Left colon (tissue), 2 donors: ENCODE results near the gene ARID3A. TPM values are rescaled to one million over a fixed set of nuclear protein-coding genes. Genes with fewer than 3 reads are reported as not detected.
"Not testable (repeated sequence)": the region's sequence is repeated elsewhere in the genome, so short reads cannot be mapped to it uniquely, and the experiment has no call there.

Source experiments
- ATAC-seq: fragments of 200-7000 bp; cut with Tn5 transposase; one replicate; pipeline ENCODE4 v1.9.1; 2020; ENCODE audit warnings: mild to moderate bottlenecking, moderate library complexity
- DNase-seq, 2 donors: peaks; one replicate each; pipeline ENCODE4 v3.0.0-alpha.2; 2020
- intact Hi-C, 2 donors: fragments of 100-400 bp; cut with DNase I in 1 of 2; cut with micrococcal nuclease in 1 of 2; formaldehyde crosslinking; loops; one replicate each; pipeline versions ENCODE4 v1.11.2 to v1.14.0; 2022; cut with DNase I, micrococcal nuclease
- total RNA-seq, 2 donors: library from RNA; stranded (reverse); fragmentation: NEBNext Ultra II Directional; extraction: Animal tissue kit (Norgen Biotek cat#: 25700); gene quantifications; one replicate each; pipeline ENCODE4 v1.2.1, GENCODE V29; 2021
- donor health status: DM: no; HTN: no; CAD: no.
- donor health status: DM: yes; HTN: yes; CAD: no.

Gene ARID3A
- total RNA-seq, 2 donors from 2014 or later, result 10.7 to 11.6 TPM

DNA sequence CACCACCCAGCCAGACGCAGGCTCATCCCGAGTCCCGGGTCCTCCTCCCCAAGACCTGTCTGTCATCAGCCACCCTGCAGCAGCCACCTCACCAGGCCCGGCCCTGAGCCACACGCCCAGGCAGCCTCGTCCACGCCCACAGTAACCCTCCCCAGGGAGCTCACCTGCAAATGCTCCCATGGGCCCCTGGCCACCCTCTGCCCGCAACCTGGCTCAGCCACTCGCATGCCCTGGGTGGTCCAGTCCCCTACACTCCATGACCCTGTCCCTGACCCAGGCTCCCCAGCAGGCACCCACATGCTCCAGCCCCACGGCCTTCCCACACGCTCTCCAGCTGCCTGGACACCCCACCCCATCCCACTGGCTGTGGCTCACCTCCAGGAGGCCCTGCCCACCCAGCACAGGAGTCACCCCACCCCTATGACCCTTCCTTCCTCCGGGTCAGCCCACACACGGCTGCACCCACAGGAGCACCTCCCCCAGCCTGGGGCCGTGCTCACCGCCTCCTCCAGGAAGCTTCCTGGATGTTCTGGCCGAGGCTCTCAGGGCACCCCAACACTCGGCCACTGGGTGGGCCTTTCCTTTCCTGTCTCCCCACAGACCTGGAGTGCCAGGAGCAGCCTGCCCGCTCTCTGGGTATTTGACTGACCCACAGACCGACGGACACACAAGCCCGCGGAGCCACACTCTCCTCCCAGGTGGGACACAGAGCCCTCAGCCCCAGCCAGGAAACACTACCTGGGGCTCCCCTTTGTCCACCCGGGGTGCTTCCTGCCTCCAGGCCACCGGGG, 91.5 kb downstream of the ARID3A start:
- peak; percentile 73 to 82 for DNase-seq
- peak; percentile 58 for ATAC-seq
- intact Hi-C loops, result no loop called here

DNA sequence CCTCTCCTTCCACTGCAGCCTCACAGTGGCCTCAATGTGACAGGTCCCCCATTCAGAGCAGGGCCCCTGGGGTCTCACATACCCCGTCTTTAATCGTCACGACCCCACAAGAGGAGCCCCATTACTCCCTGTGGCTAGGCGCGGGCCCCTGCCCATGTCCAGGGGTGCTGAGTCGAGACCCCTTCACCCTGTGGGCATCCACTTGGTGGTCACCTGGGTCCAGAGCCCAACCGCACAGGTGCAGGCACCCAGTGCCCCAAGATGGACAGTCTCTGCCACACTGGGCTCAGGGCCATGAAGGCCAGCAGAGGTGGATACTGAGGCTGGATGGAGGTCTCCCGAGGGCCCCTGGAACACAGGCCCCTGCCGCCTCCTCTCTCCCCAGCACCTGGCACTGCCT, 92.1 kb downstream of the ARID3A start:
- intact Hi-C loops, result no loop called here
- DNase-seq, result no peak
- no peak for ATAC-seq

DNA sequence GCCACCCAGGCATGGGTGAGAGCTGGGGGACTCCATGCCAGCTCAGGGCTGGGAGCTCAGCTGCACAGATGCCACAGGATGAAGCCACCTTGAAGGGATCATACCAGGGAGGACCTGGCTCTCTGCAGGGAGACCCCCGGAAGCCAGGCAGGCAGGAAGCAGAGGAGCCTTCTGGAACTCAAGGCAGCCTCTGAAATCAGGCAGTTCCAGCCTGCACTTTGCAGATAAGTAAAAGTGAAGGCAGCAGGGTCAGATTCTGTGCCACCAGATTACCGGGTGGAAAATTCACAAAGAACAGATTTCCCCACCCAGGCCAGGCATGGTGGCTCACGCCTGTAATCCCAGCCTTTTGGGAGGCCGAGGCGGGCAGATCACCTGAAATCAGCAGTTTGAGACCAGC, 92.6 kb downstream of the ARID3A start:
- intact Hi-C loops, result no loop called here
- ATAC-seq, result no peak
- DNase-seq, result no peak

DNA sequence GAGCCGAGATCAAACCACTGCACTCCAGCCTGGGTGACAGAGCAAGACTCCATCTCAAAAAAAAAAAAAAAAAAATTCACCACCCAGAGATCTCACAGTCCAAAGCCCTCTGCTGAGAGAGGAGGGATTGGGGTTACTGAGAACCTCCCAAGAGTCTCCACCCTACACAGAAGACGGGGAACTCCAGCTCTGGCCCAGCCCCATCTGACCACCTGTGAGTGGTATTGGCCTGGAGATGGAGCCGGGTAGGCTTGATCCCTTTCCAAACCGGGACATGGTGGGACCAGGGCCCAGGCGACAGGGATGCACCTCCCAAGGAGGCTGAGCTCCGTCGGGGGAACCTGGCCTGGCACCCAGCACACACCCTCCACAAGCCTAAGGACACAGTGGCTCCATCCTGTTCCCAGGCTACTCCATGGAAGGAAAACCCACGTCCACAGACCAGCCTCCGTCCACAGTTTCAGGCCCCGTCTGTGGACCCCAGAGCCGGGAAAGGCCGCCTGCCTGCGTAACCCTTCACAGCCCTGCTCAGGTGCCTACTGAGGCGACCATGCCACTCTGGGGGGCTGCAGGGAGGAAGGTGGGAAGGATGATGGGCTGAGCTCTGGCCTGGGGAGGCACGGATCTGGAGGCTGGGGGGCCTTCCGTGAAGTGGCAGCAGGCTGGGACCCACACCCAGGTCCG, 93.2 kb downstream of the ARID3A start:
- ATAC-seq (no peak), DNase-seq (no peak)
- intact Hi-C loops, result no loop called here

DNA sequence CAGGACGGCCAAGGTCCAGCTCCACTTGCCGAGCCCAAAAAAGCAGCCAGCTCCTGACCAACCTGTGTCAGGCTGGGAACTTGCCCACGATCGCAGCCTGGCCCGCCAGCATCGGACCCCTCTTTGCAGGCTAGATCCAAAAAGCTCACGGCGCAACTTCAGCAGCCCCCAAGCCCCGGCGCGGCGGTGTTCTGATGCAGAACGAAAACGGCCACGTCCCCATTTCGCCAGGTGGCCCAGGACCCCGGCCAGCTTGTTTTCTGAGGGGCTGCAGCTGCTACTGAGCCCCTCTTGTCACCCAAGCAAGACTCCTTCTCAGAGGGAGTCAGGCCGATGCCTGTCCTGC, 93.8 kb downstream of the ARID3A start:
- ATAC-seq, result no peak
- peak in 1 of 2 donors; percentile 31 for DNase-seq

DNA sequence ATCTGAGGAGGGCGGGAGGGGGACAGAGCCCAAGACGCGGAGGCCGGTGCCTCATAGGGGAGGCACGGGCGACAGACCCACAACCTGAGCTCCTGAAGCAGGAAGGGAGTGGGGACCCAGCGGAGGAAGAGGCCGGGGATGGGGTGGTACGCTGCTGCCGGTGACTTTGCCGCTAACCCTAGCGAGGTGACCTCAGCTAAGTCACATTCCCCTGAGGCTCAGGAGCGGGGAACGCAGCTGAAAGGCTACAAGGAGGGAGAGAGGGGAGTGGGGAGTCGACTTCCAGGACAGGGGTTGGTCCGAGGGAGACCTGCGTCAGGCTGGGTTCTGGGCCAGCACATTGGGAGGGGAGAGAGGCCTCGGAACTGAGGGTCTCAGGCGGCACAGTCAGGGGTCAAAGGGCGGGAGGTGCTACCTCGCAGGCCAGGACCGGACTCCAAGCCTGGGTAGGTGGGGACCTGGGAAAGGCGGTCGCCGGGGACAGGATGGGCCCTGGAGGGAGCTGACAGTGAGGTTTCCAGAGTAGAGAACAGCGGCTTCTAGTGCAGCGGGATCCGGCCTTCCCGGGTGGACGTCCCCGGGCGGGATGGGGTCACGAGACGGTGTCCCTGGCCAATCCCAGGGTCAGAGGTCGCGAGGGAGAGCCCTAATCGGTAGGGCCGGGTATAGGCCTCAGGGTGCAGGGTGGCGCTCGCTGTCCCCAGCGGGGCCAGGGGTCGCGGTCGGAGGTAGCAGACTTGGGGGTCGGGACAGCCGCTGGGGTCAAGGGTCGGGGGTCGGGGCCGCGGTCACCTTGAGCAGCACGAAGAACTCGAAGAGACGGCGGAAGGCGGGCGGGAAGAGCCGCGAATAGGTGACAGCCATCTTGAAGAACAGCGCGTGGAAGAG, 94.4 kb downstream of the ARID3A start:
- ATAC-seq (peak; percentile 1), DNase-seq (peak; percentile 57)
- intact Hi-C loops, result no loop called here

More for the DNA sequence above, 93.8 kb downstream of the ARID3A start:
- intact Hi-C loops, result no loop called here

DNA sequence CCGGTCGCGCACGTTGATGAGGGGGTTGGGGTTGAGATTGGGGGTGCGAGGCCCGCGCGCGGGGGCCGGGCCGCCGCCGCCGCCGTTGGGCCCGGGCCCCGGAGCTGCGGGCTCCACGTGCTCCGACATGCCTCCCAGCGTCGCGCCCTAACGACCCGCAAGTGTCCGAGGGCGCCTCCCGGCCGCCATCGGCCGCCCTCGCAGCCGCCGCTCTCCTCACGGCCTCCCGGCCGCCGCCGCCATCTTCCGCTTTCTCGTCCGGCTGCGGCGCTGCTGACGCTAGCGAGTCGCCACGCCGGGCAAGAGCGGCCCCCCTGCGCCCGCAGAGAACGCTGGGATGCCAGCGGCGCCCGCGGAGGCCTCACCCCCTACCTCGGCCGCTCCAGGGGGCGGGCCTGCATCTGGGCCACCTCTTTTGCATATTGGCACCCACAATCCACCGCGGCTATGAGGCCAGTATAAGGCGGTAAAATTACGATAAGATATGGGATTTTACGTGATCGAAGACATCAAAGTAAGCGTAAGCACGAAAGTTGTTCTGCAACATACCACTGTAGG, 95.1 kb downstream of the ARID3A start, which contains the start of gene TMEM259:
TSS of gene TMEM259 (minus strand) at position 256 of the 558 bp plus-strand sequence. CDS start at position 129, 127 bp downstream.
- peak; percentile 96 to 98 for DNase-seq
- ATAC-seq, result peak; percentile 79
- intact Hi-C loops, result no loop called here

DNA sequence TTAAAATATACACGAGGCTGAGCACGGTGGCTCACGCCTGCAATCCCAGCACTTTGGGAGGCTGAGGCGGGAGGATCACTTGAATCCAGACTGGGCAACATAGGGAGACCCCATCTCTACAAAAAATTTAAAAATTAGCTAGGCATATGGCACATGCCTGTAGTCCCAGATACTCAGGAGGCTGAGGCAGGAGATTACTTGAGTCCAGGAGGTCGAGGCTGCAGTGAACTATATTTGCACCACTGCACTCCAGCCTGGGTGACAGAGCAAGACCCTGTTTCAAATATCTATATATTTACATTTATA, 98.0 kb downstream of the ARID3A start:
- intact Hi-C loops, DNase-seq, ATAC-seq: not testable (repeated sequence)

DNA sequence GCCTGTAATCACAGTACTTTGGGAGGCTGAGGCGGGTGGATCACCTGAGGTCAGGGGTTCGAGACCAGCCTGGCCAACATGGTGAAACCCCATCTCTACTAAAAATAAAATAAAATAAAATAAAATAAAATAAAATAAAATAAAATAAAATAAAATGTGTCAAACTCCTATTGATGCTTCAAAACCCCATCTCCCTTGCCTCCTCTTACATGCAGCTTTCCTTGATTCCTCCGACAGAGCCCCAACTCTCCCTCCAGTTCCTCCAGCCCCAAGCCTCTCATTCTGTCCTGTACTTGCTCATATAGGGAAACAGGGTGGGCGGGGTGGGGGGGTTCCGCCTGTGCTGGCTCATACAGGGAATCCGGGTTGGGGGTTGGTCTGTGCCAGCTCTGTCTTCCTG, 99.2 kb downstream of the ARID3A start:
- intact Hi-C loops, DNase-seq, ATAC-seq: not testable (repeated sequence)

Other genes starting within 250 kb of the ARID3A start
- 1 to 10 TPM; 4.9 to 8.7 TPM for gene FSTL3, start 249.6 kb upstream of the ARID3A start, total RNA-seq
- not detected for gene PRSS57, start 230.6 kb upstream of the ARID3A start, total RNA-seq
- 10 to 100 TPM in 1 of 2 donors, 1 to 10 TPM in 1; 8.7 to 11.9 TPM for gene PALM, start 217.1 kb upstream of the ARID3A start, total RNA-seq
- gene MISP, start 174.9 kb upstream of the ARID3A start, total RNA-seq, result 100 to 1,000 TPM; 414 to 461 TPM
- gene PTBP1, start 128.6 kb upstream of the ARID3A start, total RNA-seq, result 100 to 1,000 TPM; 253 to 306 TPM
- gene PLPPR3, start 104.1 kb upstream of the ARID3A start, total RNA-seq, result not detected
- gene AZU1, start 98.2 kb upstream of the ARID3A start, total RNA-seq, result not detected
- gene PRTN3, start 85.0 kb upstream of the ARID3A start, total RNA-seq, result not detected
- under 1 TPM in 1 of 2 donors, not detected in 1; 0.81 TPM for gene ELANE, start 73.7 kb upstream of the ARID3A start, total RNA-seq
- gene CFD, start 66.4 kb upstream of the ARID3A start, total RNA-seq, result 100 to 1,000 TPM in 1 of 2 donors, 10 to 100 TPM in 1; 57.0 to 136 TPM
- 10 to 100 TPM; 63.1 to 70.6 TPM for gene MED16, start 32.8 kb upstream of the ARID3A start, total RNA-seq
- gene RNU6-9, start 32.6 kb upstream of the ARID3A start, total RNA-seq, result not detected
- 10 to 100 TPM; 54.6 to 66.4 TPM for gene R3HDM4, start 12.8 kb upstream of the ARID3A start, total RNA-seq
- not detected for gene KISS1R, start 8.7 kb upstream of the ARID3A start, total RNA-seq
- 10 to 100 TPM; 21.5 to 28.1 TPM for gene WDR18, start 58.3 kb downstream of the ARID3A start, total RNA-seq
- not detected for gene GRIN3B, start 74.4 kb downstream of the ARID3A start, total RNA-seq
- 100 to 1,000 TPM; 185 to 224 TPM for gene TMEM259, start 95.1 kb downstream of the ARID3A start, total RNA-seq
- not detected for gene RNU6-2, start 95.5 kb downstream of the ARID3A start, total RNA-seq
- 100 to 1,000 TPM in 1 of 2 donors, 10 to 100 TPM in 1; 76.6 to 106 TPM for gene CNN2, start 100.6 kb downstream of the ARID3A start, total RNA-seq
- 10 to 100 TPM; 23.3 to 35.1 TPM for gene ABCA7, start 114.1 kb downstream of the ARID3A start, total RNA-seq
- 10 to 100 TPM; 37.9 to 47.2 TPM for gene ARHGAP45, start 141.1 kb downstream of the ARID3A start, total RNA-seq
- gene POLR2E, start 169.3 kb downstream of the ARID3A start, total RNA-seq, result 100 to 1,000 TPM; 116 to 141 TPM
- gene GPX4, start 178.0 kb downstream of the ARID3A start, total RNA-seq, result 100 to 1,000 TPM; 162 to 176 TPM
- gene SBNO2, start 248.2 kb downstream of the ARID3A start, total RNA-seq, result 10 to 100 TPM; 58.6 to 71.9 TPM